A673 (cell line): ENCODE results near the gene PMIS2. TPM values are rescaled to one million over a fixed set of nuclear protein-coding genes. Genes with fewer than 3 reads are reported as not detected.

Source experiments
- BruUV-seq: library from RNA; stranded (reverse); fragments of 400-500 nt; replicated peaks from 2 replicates; lab custom pipeline; 2021; lab: Mats Ljungman, UMichigan
- CTCF ChIA-PET: fragments of 300-600 bp; sonication (Branson Sonifier 250); formaldehyde crosslinking; loops from one replicate; lab custom pipeline; 2022; ENCODE audit warnings: antibody characterized with exemption; lab: Charles Lee
- POLR2A ChIA-PET: fragments of 300-600 bp; sonication (Branson Sonifier 250); formaldehyde crosslinking; loops from one replicate; lab custom pipeline; 2022; ENCODE audit warnings: antibody characterized with exemption; ENCODE audit not compliant: low non-redundant PET; lab: Charles Lee
- DNase-seq: peaks from one replicate; pipeline ENCODE4 v3.0.0-alpha.2; 2015; ENCODE audit warnings: low spot score
- H3K27ac ChIP-seq: fragments of 200-600 bp; sonication (generic); 2 replicates; pipeline ENCODE4 v1.5.1; 2016; ENCODE audit warnings: mixed run types, low read depth, mild to moderate bottlenecking, mixed read lengths, antibody characterized with exemption, low read length; ENCODE audit not compliant: poor library complexity, severe bottlenecking
- H3K27me3 ChIP-seq: fragments of 200-600 bp; sonication (generic); replicated peaks from 2 replicates; pipeline ENCODE4 v1.6.1; 2017; ENCODE audit warnings: mixed run types, low read depth, mild to moderate bottlenecking, mixed read lengths, antibody characterized with exemption, low read length; ENCODE audit not compliant: insufficient read depth, poor library complexity
- H3K36me3 ChIP-seq: fragments of 200-600 bp; sonication (generic); 2 replicates; pipeline ENCODE4 v1.6.1; 2016; ENCODE audit warnings: mixed run types, mild to moderate bottlenecking, mixed read lengths, antibody characterized with exemption, low read length; ENCODE audit not compliant: insufficient read depth, poor library complexity, severe bottlenecking
- H3K4me1 ChIP-seq: fragments of 200-600 bp; sonication (generic); 2 replicates; pipeline ENCODE4 v1.6.1; 2017; ENCODE audit warnings: mixed run types, mild to moderate bottlenecking, mixed read lengths, antibody characterized with exemption, low read length; ENCODE audit not compliant: insufficient read depth, poor library complexity, severe bottlenecking
- H3K4me3 ChIP-seq: fragments of 200-600 bp; sonication (generic); 2 replicates; pipeline ENCODE4 v1.5.1; 2016; ENCODE audit warnings: low read depth, mixed run types, mild to moderate bottlenecking, mixed read lengths, low read length; ENCODE audit not compliant: poor library complexity, severe bottlenecking
- H3K9me3 ChIP-seq: fragments of 200-600 bp; sonication (generic); 2 replicates; pipeline ENCODE4 v1.6.1; 2016; ENCODE audit warnings: mixed run types, low read depth, mild to moderate bottlenecking, mixed read lengths, antibody characterized with exemption, low read length; ENCODE audit not compliant: poor library complexity, severe bottlenecking
- EZH2 ChIP-seq: fragments of 200-600 bp; sonication (generic); IDR thresholded peaks from 2 replicates; pipeline ENCODE4 v1.6.1; 2017; ENCODE audit warnings: borderline replicate concordance, low read depth, mild to moderate bottlenecking, mixed read lengths, antibody characterized with exemption, low read length; ENCODE audit not compliant: poor library complexity, severe bottlenecking
- intact Hi-C: fragments of 100-400 bp; cut with micrococcal nuclease; formaldehyde crosslinking; loops from one replicate; pipeline ENCODE4 v1.10.0; 2022; ENCODE audit not compliant: unreplicated experiment
- total RNA-seq: library from RNA; stranded (reverse); gene quantifications from 2 replicates; pipeline ENCODE4 v1.2.3, GENCODE V29; 2021
- TF ChIP-seq, protein P1 (sequence below): fragments of 300-800, 200-600 bp; sonication (generic); conservative IDR thresholded peaks from 2 replicates; pipeline ENCODE4 v1.5.1; 2017; ENCODE audit warnings: low read depth, mild to moderate bottlenecking, antibody characterized with exemption, low read length, moderate library complexity, mixed read lengths

PMIS2 gene
- total RNA-seq, 1 experiment from 2014 or later = not detected

GRCh38 chr19:35551091-35551810 is 34.7 kb upstream of the PMIS2 start:
- Histone ChIP-seq H3K36me3 (no peaks in the 10 kb centered on the region), H3K4me1 (peaks cover 4% of the 10 kb centered on the region), H3K9me3 (no peaks in the 10 kb centered on the region), H3K27ac (no peak overlapping the region), H3K4me3 (no peak overlapping the region), H3K27me3 (no peaks in the 10 kb centered on the region)
- TF ChIP-seq, protein P1, sequence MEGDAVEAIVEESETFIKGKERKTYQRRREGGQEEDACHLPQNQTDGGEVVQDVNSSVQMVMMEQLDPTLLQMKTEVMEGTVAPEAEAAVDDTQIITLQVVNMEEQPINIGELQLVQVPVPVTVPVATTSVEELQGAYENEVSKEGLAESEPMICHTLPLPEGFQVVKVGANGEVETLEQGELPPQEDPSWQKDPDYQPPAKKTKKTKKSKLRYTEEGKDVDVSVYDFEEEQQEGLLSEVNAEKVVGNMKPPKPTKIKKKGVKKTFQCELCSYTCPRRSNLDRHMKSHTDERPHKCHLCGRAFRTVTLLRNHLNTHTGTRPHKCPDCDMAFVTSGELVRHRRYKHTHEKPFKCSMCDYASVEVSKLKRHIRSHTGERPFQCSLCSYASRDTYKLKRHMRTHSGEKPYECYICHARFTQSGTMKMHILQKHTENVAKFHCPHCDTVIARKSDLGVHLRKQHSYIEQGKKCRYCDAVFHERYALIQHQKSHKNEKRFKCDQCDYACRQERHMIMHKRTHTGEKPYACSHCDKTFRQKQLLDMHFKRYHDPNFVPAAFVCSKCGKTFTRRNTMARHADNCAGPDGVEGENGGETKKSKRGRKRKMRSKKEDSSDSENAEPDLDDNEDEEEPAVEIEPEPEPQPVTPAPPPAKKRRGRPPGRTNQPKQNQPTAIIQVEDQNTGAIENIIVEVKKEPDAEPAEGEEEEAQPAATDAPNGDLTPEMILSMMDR = no peak
- TF ChIP-seq EZH2 = no peak
- intact Hi-C loops = no loop called here
- POLR2A ChIA-PET = no interaction called here
- CTCF ChIA-PET = no interaction called here
- DNase-seq = no peak
- BruUV-seq = no TSS peak

DNA sequence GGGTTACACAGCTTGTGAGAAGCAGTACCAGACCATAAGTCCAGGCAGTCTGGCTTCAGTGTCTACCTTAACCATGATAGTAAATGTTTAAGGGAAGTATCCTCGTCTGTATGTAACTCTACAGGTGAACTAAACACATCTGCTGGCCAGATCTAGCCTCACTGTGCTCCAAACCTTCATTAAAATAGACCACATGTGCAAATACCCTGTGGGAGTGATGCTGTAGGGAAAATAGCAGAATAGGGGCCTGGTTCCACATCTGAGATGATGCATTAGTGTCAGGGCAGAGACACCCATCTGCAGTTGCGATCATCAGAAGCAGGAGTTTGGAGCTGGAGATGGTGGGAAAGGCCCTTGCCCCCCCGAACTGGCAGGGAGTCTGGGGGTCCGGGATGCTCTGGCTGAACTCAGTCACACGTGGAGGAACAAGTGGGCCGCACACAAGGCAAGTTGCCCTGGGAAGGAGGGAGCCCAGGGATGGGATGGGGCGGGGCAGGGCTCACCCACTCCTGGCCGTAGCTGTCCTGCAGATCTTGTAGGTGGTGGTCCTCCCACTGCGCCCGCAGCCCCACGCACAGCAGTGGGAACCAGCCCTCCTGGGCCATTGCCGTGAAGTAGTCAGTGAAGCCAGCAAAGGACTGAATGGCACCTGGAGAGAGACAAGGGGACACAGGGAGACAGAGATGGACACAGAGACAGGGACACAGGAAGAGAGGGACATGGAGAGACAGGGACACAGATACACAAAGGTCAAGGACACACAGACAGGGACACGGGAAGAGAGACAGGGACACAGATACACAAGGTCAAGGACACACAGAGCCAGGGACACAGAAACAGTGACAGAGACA is 33.2 kb upstream of the PMIS2 start:
- no TSS peak for BruUV-seq
- Histone ChIP-seq H3K36me3 (no peaks in the 10 kb centered on the region), H3K4me3 (no peak overlapping the region), H3K27me3 (no peaks in the 10 kb centered on the region), H3K27ac (no peak overlapping the region), H3K9me3 (no peaks in the 10 kb centered on the region), H3K4me1 (no peaks in the 10 kb centered on the region)
- ChIA-PET CTCF (no interaction called here), POLR2A (no interaction called here)
- intact Hi-C loops = no loop called here
- DNase-seq = no peak
- TF ChIP-seq, protein P1 = no peak
- TF ChIP-seq EZH2 = no peak

GRCh38 chr19:35553385-35554000 is 32.5 kb upstream of the PMIS2 start:
- Histone ChIP-seq H3K36me3 (no peaks in the 10 kb centered on the region), H3K27ac (no peak overlapping the region), H3K27me3 (no peaks in the 10 kb centered on the region), H3K4me3 (no peak overlapping the region), H3K9me3 (no peaks in the 10 kb centered on the region), H3K4me1 (no peaks in the 10 kb centered on the region)
- intact Hi-C loops = no loop called here
- TF ChIP-seq, protein P1 = no peak
- no peak for TF ChIP-seq EZH2
- ChIA-PET CTCF (no interaction called here), POLR2A (no interaction called here)
- DNase-seq = no peak
- BruUV-seq = no TSS peak
